ENCODE measurements around the gene SH3GL2. TPM values are rescaled to one million over a fixed set of nuclear protein-coding genes. Genes with fewer than 3 reads are reported as not detected.
A peak's percentile ranks its signal among the peaks of the same experiment; 100 is the strongest.

The SH3GL2 gene
- total and polyA plus RNA-seq, 2 experiments from 2014 or later = 0.06 TPM; not detected in 1

- no peaks in the 10 kb centered on the region for H3F3A ChIP-seq (ENCODE audit: insufficient read depth)
- H3K27me3 ChIP-seq (replicated peaks; ENCODE audit: insufficient read depth) = no peaks in the 10 kb centered on the region
- H3K79me2 ChIP-seq (ENCODE audit: insufficient read depth) = no peaks in the 10 kb centered on the region
- H3K4me1 ChIP-seq (ENCODE audit: insufficient read depth) = peaks cover 9% of the 10 kb centered on the region
- no peak overlapping the region for H3K9ac ChIP-seq
- no peaks in the 10 kb centered on the region for H4K20me1 ChIP-seq (ENCODE audit: insufficient read depth)
- TF ChIP-seq EZH2 (IDR thresholded peaks at IDR 0.05; ENCODE audit: insufficient read depth, poor library complexity, severe bottlenecking) (no peak), EZH2phosphoT487 (IDR thresholded peaks at IDR 0.05; ENCODE audit: insufficient read depth, low read depth) (no peak)
- in situ Hi-C loops (cut with MboI) = no loop called here
- H3K9me3 ChIP-seq (ENCODE audit: low read depth) = no peaks in the 10 kb centered on the region
- peak; percentile 16 for DNase-seq
- H3K4me2 ChIP-seq (ENCODE audit: unreplicated experiment) = no peak overlapping the region
- no peaks in the 10 kb centered on the region for H3K36me3 ChIP-seq (ENCODE audit: low read depth)
- no peaks in the 10 kb centered on the region for H3K9me2 ChIP-seq (ENCODE audit: insufficient read depth)
- H3K27ac ChIP-seq = no peak overlapping the region
- no peak overlapping the region for H2AFZ ChIP-seq
- H3K4me3 ChIP-seq = no peak overlapping the region
Measured at GRCh38 chr9:17631396-17631795, 52.5 kb downstream of the SH3GL2 start.

- Histone ChIP-seq H3F3A (ENCODE audit: insufficient read depth) (no peaks in the 10 kb centered on the region), H3K4me1 (ENCODE audit: insufficient read depth) (peaks cover 9% of the 10 kb centered on the region), H3K27ac (no peak overlapping the region), H3K4me2 (ENCODE audit: unreplicated experiment) (no peak overlapping the region), H4K20me1 (ENCODE audit: insufficient read depth) (no peaks in the 10 kb centered on the region), H3K9ac (no peak overlapping the region), H3K9me3 (ENCODE audit: low read depth) (no peaks in the 10 kb centered on the region), H3K36me3 (ENCODE audit: low read depth) (no peaks in the 10 kb centered on the region), H3K27me3 (replicated peaks; ENCODE audit: insufficient read depth) (no peaks in the 10 kb centered on the region), H3K79me2 (ENCODE audit: insufficient read depth) (no peaks in the 10 kb centered on the region), H2AFZ (no peak overlapping the region), H3K4me3 (no peak overlapping the region), H3K9me2 (ENCODE audit: insufficient read depth) (no peaks in the 10 kb centered on the region)
- TF ChIP-seq EZH2 (IDR thresholded peaks at IDR 0.05; ENCODE audit: insufficient read depth, poor library complexity, severe bottlenecking) (no peak), EZH2phosphoT487 (IDR thresholded peaks at IDR 0.05; ENCODE audit: insufficient read depth, low read depth) (no peak)
- 6 to 22% methylated on average over 2 of the region's 2 CpGs for WGBS, 2 experiments (ENCODE audit: low coverage in 1 of 2, low lambda C conversion rate in 2 of 2, missing lambda C conversion rate in 2 of 2)
- in situ Hi-C loops (cut with MboI) = no loop called here
- DNase-seq = no peak
Measured at GRCh38 chr9:17632994-17633393, 54.1 kb downstream of the SH3GL2 start.

GRCh38 chr9:17635115-17635890 lies 56.4 kb downstream of the SH3GL2 start:
- WGBS, 2 experiments (ENCODE audit: low coverage in 1 of 2, low lambda C conversion rate in 2 of 2, missing lambda C conversion rate in 2 of 2) = 14 to 26% methylated on average over 2 of the region's 2 CpGs
- Histone ChIP-seq H3K79me2 (ENCODE audit: insufficient read depth) (no peaks in the 10 kb centered on the region), H3K36me3 (ENCODE audit: low read depth) (no peaks in the 10 kb centered on the region), H3K9me3 (ENCODE audit: low read depth) (no peaks in the 10 kb centered on the region), H3K9me2 (ENCODE audit: insufficient read depth) (no peaks in the 10 kb centered on the region), H4K20me1 (ENCODE audit: insufficient read depth) (no peaks in the 10 kb centered on the region), H3K4me2 (ENCODE audit: unreplicated experiment) (no peak overlapping the region), H3K27me3 (replicated peaks; ENCODE audit: insufficient read depth) (no peaks in the 10 kb centered on the region), H3K9ac (no peak overlapping the region), H2AFZ (no peak overlapping the region), H3K4me3 (no peak overlapping the region), H3K4me1 (ENCODE audit: insufficient read depth) (peaks cover 9% of the 10 kb centered on the region), H3F3A (ENCODE audit: insufficient read depth) (no peaks in the 10 kb centered on the region), H3K27ac (no peak overlapping the region)
- no peak for DNase-seq
- no peak for TF ChIP-seq EZH2 (IDR thresholded peaks at IDR 0.05; ENCODE audit: insufficient read depth, poor library complexity, severe bottlenecking)
- TF ChIP-seq EZH2phosphoT487 (IDR thresholded peaks at IDR 0.05; ENCODE audit: insufficient read depth, low read depth) = no peak
- in situ Hi-C loops (cut with MboI) = no loop called here

- in situ Hi-C loops (cut with MboI) = no loop called here
- no peaks in the 10 kb centered on the region for H3K9me3 ChIP-seq (ENCODE audit: low read depth)
- no peaks in the 10 kb centered on the region for H3K36me3 ChIP-seq (ENCODE audit: low read depth)
- WGBS, 2 experiments (ENCODE audit: low coverage in 1 of 2, low lambda C conversion rate in 2 of 2, missing lambda C conversion rate in 2 of 2) = 23 to 30% methylated on average over 2 of the region's 2 CpGs
- no peak for TF ChIP-seq EZH2phosphoT487 (IDR thresholded peaks at IDR 0.05; ENCODE audit: insufficient read depth, low read depth)
- no peak for TF ChIP-seq EZH2 (IDR thresholded peaks at IDR 0.05; ENCODE audit: insufficient read depth, poor library complexity, severe bottlenecking)
- H3K4me2 ChIP-seq (ENCODE audit: unreplicated experiment) = no peak overlapping the region
- H3K4me3 ChIP-seq = no peak overlapping the region
- no peak overlapping the region for H3K27ac ChIP-seq
- DNase-seq = no peak
- no peaks in the 10 kb centered on the region for H4K20me1 ChIP-seq (ENCODE audit: insufficient read depth)
- H3K79me2 ChIP-seq (ENCODE audit: insufficient read depth) = no peaks in the 10 kb centered on the region
- no peaks in the 10 kb centered on the region for H3F3A ChIP-seq (ENCODE audit: insufficient read depth)
- H3K27me3 ChIP-seq (replicated peaks; ENCODE audit: insufficient read depth) = no peaks in the 10 kb centered on the region
- no peaks in the 10 kb centered on the region for H3K9me2 ChIP-seq (ENCODE audit: insufficient read depth)
- H2AFZ ChIP-seq = no peak overlapping the region
- peaks cover under 1% of the 10 kb centered on the region; the same call in 1 of the 2 replicates for H3K4me1 ChIP-seq (ENCODE audit: insufficient read depth)
- H3K9ac ChIP-seq = no peak overlapping the region
Measured at GRCh38 chr9:17636349-17636748, 57.5 kb downstream of the SH3GL2 start.

Data from GM23248 (cell line).